ENCODE data around the gene CASKIN2. TPM values are rescaled to one million over a fixed set of nuclear protein-coding genes. Genes with fewer than 3 reads are reported as not detected.
"Not testable (repeated sequence)": the region's sequence is repeated elsewhere in the genome, so short reads cannot be mapped to it uniquely, and the experiment has no call there.

The CASKIN2 gene
- polyA plus RNA-seq, 1 donor: 32.0 TPM

DNA sequence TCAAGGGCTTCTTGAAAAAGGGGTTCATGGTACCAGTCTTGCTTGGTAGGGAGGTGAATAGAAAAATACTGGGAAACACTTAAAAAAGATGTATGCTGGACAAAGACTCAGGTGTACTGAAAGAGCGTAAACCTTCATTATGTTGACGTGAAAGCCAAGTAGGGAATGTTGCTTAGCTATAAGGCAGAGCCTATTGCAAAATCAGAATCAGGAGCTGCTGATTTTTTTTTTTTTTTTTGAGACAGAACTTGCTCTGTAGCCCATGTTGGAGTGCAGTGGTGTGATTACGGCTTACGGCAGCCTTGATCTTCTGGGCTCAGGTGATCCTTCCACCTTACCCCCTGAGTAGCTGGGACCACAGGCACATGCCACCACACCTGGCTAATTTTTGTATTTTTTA is 55.0 kb downstream of the CASKIN2 start:
- DNase-seq: no peak

DNA sequence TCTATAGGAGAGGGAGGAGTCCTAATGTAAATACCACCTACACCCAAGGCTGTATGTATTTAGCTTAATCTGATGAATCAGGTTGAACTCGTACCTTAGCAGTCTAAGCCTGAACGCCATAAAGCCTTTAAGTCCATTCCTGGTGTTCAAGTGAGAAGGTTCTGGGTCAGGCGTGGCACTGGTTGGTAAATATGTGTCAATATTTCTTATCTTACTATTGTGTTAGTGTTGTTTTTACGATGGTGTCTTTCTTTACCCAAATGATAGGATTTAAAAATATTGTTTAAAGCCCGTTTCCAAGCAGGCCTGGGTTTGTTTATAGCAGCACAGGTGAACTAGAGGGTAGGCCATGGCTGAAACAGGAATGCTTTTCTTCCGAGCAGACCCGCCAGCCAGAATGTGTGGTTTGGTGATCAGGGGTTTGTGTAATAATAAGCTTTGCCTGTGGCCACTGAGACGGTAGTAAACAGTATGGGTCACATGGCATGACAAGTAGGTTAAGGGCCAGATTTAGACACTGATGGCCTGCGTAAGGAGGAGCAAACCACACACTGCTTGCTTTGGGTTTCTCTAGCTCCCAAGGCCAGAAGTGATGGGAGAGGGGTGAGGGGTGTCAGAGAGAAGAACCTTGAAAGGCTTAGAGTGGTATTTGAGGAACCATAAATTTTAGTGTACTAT is 55.6 kb downstream of the CASKIN2 start:
- no peak for DNase-seq

DNA sequence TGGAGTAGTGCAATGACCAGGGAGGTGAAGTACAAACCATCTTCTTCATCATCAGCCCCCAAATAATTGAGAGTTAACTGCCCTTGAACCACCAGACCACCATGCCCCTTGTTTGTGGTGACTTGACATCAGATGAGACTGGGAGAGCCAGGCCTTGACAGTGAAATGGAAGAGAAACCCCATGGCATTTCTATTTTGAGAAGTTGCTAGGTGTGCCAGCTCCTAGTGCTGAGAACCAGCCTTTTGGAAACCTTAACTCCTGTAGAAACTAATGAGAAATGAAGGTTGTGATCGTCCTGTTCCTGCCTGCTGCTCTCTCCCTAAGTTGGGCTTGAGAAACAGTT is 56.1 kb downstream of the CASKIN2 start:
- DNase-seq: no peak

DNA sequence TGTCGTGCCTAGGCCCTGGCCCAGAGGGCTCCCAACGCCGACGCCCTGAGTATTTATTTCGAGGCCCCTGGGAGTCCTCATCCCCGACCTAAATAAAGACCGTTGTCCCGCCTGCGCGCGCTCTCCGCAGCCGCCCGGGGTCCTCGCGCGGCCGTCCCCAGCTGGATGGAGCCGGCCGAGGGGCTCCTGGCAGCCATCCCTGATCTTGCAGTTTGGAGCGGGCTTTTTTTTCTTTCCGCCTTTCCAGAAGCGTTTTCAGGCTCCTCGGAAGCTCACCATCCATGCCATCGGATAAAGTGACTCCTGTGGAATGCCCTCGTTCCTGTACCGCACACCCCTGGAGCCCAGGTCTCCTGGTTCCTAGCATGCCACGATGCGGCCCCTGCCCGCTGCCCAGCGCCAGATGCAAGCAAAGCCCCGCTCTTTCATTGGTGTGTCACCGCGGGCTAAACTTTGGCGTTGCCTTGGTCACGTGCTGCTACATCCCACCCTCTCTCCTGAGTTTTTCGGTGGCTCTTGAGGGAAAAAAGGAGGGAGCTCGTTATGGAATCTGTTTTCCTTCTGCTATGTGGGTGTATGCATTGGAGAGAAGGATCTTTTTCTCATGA is 58.2 kb downstream of the CASKIN2 start:
- peak; percentile 62 for DNase-seq

DNA sequence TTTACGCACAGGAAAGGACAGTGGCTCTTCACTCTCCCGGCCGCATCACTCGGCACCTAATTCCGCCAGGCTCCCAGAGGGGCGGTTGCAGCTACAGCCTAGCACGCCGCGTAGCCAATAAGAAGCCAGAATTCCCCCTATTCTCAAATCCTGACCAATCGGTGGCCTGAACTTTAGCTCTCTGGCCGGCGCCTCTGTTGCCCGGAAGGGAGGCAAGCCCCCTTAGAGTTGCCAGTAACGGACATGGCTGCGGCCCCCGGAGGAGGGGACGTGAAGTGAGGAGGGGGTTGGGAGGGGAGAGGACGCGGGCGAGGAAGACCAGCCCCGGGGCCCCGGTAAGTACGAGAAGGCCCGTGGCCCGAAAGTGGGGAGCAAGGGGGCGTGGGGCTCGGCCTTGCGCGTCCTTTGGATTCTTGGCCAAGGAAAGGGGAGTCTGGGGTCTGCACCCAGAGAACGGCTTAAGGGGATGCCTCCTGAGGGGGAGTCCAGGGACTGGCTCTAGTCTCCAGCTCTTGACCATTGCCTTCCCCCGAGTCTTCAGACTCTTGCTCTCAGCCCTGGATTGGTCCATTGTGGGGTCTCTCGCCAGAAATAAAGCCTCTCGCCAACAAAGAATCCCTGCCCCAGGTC is 58.8 kb downstream of the CASKIN2 start, which contains the start of gene TMEM94:
Gene TMEM94, plus strand, starts transcription at position 219 of the 630 bp plus-strand sequence. CDS start 15,271 bp downstream, outside the sequence.
- DNase-seq: peak; percentile 97

DNA sequence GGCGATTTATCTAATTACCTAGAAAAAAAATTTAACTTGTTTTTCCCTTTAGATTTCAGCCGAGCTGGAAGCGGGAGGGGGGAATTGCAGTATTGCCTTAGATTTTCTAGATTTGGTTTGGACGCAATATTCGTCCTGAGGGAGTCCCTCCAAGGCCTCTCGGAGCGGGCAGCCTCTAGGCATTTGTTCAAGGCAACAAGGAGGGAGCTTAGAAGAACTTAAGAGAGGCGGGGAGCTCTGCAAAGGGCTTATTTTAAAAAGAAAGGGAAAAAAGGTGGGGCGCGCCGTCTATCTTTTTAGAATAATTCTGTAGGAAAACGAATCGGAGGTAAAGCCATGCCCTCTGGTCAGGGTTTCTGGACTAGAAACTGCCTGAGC is 59.3 kb downstream of the CASKIN2 start:
- DNase-seq: no peak

DNA sequence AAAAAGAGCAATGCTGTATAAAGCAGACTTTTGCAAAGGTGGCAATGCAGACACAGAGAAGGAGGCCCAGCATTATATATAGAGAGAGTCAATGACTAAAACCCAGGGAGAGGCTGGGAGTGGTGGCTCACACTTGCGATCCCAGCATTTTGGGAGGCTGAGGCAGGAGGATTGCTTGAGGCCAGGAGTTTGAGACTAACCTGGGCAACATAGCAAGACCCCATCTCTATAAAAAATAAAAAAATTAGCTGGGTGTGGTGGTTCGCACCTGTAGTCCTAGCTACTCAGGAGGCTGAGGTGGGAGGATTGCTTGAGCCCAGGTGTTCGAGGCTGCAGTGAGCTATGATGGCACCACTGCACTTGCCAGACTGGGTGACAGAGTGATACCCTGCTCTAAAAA is 60.7 kb downstream of the CASKIN2 start:
- not testable (repeated sequence) for DNase-seq

DNA sequence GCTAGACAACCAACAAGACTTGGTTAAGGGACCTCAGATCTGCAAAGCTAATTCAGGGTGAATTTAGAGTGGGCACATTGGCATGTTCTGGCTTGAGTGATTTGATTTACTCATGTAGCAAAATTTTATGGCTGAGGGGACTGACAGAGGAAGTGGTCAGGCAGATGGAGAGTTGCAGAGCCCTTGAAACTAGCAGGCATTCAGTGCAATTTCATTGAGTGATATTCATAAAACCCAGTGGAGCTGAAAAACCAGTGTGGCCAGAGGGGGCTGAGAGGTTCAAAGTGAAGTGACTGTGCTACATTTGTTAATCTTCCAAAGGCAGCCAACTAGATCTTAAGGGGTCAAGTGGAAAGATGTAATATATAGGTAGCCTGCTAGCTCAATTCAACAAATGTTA is 61.1 kb downstream of the CASKIN2 start:
- no peak for DNase-seq

DNA sequence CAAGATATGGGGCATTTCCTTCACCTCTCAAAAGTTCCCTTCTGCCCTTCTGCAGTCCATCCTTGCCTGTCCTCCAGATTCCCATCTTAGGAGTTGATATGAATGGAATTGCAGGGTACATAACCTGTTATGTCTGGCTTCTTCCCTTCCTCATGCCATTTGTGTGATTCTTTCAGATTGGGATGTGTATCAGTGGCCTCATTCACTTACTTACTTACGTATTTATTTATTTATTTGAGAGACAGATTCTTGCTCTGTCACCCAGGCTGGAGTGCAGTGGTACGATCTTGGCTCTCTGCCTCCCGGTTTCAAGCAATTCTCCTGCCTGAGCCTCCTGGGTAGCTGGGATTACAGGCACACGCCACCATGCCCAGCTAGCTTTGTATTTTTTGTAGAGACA is 65.1 kb downstream of the CASKIN2 start:
- DNase-seq: no peak

Other genes starting within 250 kb of the CASKIN2 start
- 13.1 TPM for gene MIF4GD, start 244.3 kb downstream of the CASKIN2 start, polyA plus RNA-seq (ENCODE audit: insufficient read length)
- gene SLC25A19, start 226.1 kb downstream of the CASKIN2 start, polyA plus RNA-seq (ENCODE audit: insufficient read length): 6.8 TPM
- 161 TPM for gene GRB2, start 109.9 kb downstream of the CASKIN2 start, polyA plus RNA-seq (ENCODE audit: insufficient read length)
- gene TMEM94, start 58.9 kb downstream of the CASKIN2 start, polyA plus RNA-seq (ENCODE audit: insufficient read length): 80.0 TPM
- gene TSEN54, start 991 bp upstream of the CASKIN2 start, polyA plus RNA-seq (ENCODE audit: insufficient read length): 27.0 TPM
- 13.5 TPM for gene LLGL2, start 10.2 kb upstream of the CASKIN2 start, polyA plus RNA-seq (ENCODE audit: insufficient read length)
- 145 TPM for gene MYO15B, start 72.3 kb upstream of the CASKIN2 start, polyA plus RNA-seq (ENCODE audit: insufficient read length)
- 6.9 TPM for gene SMIM5, start 117.9 kb upstream of the CASKIN2 start, polyA plus RNA-seq (ENCODE audit: insufficient read length)
- 19.4 TPM for gene RECQL5, start 151.6 kb upstream of the CASKIN2 start, polyA plus RNA-seq (ENCODE audit: insufficient read length)
- gene SAP30BP, start 151.8 kb upstream of the CASKIN2 start, polyA plus RNA-seq (ENCODE audit: insufficient read length): 83.7 TPM
- 7.6 TPM for gene ITGB4, start 205.9 kb upstream of the CASKIN2 start, polyA plus RNA-seq (ENCODE audit: insufficient read length)
- 32.2 TPM for gene GALK1, start 249.7 kb upstream of the CASKIN2 start, polyA plus RNA-seq (ENCODE audit: insufficient read length)